SH-SY5Y (cell line): Measurements from ENCODE around the gene KIF4B.

Experiments
- GATA2 ChIP-seq: IDR thresholded peaks from 2 replicates; pipeline ENCODE4 v1.6.1; 2011; ENCODE audit warnings: mild to moderate bottlenecking, low read depth, low read length
- GATA3 ChIP-seq: IDR thresholded peaks from 2 replicates; pipeline ENCODE4 v1.6.1; 2011; ENCODE audit warnings: low read depth, mild to moderate bottlenecking, low read length, moderate library complexity

The KIF4B gene

DNA sequence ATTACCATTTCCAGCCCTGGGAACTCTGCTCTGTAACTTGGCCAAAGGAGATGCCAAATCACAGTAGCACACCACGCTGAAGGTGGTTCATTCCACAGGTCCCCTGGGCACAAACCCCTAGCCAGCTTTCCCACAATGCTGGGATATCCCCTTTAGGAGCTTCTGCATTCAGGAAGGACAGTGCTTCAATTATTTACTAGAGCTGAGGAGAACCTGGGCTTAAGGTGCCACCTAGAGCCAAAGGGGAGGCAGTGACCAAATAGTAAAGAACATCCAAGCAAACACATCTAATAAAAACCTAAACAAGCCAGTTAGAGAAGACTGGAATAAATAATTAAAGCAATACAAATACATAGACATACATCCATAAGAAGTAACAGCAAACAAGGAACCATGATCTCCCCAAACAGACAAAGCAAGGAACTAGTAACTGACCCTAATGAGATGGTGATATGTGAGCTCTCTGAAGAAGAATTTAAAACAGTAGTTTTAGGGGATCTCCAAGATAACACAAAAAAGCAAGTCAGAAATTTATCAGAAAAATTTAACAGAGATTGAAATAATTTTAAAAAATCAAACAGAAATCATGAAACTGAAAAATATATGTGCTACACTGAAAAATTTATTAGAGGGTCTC lies 14.6 kb downstream of the KIF4B start:
- TF ChIP-seq GATA2 = no peak

- TF ChIP-seq GATA2 = no peak
- no peak for TF ChIP-seq GATA3
These were observed 15.7 kb downstream of the KIF4B start for GRCh38 chr5:155029240-155029639.

- TF ChIP-seq GATA2 = no peak
- TF ChIP-seq GATA3 = no peak
These were observed 27.6 kb downstream of the KIF4B start for GRCh38 chr5:155040984-155041653.

- TF ChIP-seq GATA3 (no peak), GATA2 (no peak)
These were observed 31.0 kb downstream of the KIF4B start for GRCh38 chr5:155044591-155044990.

GRCh38 chr5:155046591-155046990 lies 33.0 kb downstream of the KIF4B start:
- TF ChIP-seq GATA3 (no peak), GATA2 (no peak)

DNA sequence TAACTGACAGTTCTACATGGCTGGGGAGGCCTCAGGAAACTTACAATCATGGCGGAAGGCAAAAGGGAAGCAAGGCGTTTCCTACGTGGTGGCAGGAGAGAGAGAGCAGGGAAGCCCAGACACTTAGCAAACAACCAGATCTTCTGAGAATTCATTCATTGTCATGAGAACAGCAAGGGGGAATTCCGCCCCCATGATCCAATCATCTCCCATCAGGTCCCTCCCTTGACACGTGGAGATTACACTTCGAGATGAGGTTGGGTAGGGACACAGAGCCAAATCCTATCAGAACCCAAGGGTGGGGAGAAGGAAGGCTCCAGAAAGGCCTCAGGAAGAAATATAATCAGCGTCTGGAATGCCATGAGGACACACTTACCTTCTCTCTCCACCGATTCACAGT lies 34.3 kb downstream of the KIF4B start:
- TF ChIP-seq GATA2 (no peak), GATA3 (no peak)

DNA sequence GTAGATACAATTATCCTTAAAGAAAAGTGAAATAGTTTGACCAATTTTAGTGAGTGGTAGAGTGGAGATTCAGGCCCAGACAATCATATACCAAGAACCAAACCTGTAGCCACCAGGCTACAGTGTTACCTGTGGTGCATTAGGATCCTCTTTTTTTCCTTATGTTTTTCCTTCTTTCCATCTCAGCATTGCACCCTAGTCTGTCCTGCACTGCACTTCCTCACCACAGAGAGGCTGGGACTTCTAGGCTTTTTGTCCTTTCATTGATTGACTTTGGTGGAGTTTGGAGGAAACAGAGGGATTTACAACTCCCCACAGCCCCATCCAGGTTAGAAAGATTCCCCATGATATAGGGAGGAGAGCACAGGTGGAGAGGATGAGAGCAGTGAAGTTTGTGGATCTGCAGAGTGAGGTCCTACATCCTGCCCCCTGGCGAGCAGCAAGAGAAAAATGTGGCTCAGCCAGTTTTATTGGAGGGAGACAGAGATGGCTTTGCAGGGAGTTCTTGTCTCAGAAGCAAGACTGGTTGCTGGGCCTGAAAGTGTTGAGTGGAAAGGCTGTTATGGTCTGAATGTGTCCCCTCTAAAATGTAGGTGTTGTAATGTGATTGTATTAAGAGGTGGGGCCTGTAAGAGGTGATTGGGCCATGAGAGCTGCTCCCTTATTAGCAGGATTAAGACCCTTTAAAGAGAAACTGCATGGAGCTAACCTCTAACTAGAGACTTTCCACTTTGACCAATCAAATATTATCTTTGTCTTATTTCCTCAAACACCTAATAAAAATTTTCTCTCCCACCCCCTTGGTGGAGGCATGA lies 36.2 kb downstream of the KIF4B start:
- TF ChIP-seq GATA3 (no peak), GATA2 (no peak)

- TF ChIP-seq GATA3 = no peak
- no peak for TF ChIP-seq GATA2
These were observed 36.9 kb downstream of the KIF4B start for GRCh38 chr5:155050384-155051019.

DNA sequence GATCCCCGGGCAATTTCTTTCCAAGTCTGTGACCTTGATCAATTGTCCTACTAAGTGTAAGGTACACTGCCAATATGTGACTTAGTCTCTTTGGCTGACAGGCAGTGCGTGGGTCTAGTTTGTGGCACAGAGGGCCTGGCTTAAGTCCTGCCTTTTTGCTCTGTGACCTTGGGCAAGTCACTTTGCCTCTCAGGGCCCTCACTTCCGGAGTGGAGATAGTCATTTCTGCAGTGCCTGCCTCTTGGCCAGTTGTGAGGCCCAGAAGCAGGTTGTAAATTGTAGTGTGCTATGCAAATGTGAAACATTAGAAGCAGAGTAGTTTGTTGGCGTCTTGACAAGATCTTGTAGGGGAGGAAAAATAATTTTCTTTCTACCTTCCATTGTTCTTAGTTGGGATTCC lies 39.0 kb downstream of the KIF4B start:
- no peak for TF ChIP-seq GATA3
- TF ChIP-seq GATA2 = no peak

DNA sequence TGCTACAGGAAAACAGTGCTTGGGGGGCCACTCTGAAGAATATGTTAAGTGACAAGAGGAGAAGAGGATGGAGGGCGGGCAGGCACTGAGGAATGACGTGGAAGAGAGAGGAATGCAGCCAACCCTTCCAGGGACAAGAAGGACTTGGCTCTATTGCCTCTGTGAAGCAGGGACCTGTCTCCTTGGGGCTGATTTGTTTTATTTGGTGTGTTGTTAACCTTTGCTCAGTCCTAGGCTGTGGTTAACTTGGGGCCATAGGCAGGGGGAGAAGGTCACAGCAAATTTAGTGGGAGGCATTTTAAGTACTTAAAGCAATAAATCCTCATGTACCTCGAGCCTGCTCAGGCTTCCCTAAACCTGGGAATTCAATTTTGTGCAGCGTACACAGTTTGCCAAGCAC lies 39.9 kb downstream of the KIF4B start:
- TF ChIP-seq GATA3 = no peak
- no peak for TF ChIP-seq GATA2

DNA sequence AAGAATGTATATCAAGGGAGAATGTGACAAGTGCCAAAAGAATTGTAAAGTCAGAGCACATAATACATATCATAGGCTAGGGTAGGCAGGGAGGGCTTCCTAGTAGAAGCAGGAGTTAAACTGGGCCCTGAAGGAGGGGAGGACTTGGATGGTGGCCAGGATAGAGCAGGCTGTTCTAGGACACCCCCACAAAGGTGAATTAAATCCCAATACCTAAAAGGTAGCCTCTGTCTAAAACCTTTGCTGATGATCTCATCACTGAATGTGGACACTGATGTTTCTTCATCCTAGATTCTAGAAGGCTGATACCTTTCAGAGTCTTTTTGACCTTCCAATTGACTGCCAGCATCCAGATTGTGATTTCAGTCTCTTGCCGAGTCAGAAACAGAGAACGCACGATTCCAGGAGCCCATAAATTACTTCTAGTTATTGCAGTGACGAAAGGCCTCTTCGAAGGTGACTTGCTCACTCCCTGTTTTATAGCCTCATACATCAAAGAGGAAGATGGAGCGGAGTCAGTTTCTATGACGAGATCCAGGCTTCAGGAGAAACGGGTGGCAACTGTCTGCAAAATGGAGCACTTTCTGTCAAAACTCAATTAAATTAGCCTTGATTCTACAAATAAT lies 43.2 kb downstream of the KIF4B start:
- TF ChIP-seq GATA3 (no peak), GATA2 (no peak)

DNA sequence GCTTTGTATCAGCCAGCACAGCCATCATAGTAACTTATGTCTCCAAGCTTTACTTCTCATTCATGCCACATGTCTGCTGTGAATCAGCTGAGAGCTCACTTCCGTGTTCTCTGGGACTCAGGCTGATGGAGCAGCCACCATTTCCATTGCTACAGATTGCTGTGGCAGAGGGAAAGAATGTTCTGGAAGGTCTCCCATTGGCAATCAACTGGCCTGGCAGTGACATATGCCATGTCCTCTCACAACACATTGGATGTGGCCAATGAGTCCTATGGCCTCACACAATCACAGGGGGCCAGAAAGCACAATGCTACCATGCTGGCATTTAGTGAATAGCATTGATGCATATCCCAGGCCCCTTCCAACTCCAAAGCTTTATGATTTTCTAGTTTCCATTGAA lies 44.1 kb downstream of the KIF4B start:
- TF ChIP-seq GATA2 (no peak), GATA3 (no peak)

DNA sequence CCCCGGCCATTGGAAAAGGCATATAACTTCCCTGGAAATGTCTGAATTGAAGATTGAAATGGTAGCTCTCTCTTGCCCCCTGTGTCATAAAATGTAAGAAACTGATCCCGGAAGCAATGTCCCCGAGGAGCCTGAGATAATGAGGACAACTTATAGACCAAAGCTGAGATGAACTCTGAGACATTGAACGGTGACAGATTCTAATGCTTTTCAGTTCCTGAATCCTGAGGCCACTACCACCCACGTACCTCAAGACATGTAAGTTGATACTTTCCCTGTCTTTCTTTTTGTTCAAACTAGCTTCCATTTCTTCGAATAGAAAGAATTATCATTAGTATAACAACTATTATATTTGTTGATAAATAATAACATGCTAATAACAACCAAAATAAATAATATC lies 51.0 kb downstream of the KIF4B start:
- TF ChIP-seq GATA2 (no peak), GATA3 (no peak)

- no peak for TF ChIP-seq GATA2
- TF ChIP-seq GATA3 = no peak
These were observed 53.5 kb downstream of the KIF4B start for GRCh38 chr5:155066886-155067595.
